Peyer's patch (tissue), 4 donors: ENCODE data around the gene CD9. TPM values are rescaled to one million over a fixed set of nuclear protein-coding genes. Genes with fewer than 3 reads are reported as not detected.

Experiments used
- DNase-seq, 3 donors: peaks; one replicate each; pipeline ENCODE4 v3.0.0-alpha.2; 2017 to 2019
- H3K27ac ChIP-seq, 4 donors: fragments of 200-600 bp; sonication (generic); one replicate each; pipeline ENCODE4 v1.5.1; 2016 to 2019
- H3K27me3 ChIP-seq, 2 donors: fragments of 200-600 bp; sonication (generic); one replicate each; pipeline ENCODE4 v1.5.1; 2019
- H3K36me3 ChIP-seq, 3 donors: fragments of 200-600 bp; sonication (generic); one replicate each; pipeline ENCODE4 v1.5.1; 2016 to 2019
- H3K4me1 ChIP-seq, 4 donors: fragments of 200-600 bp; sonication (generic); one replicate each; pipeline ENCODE4 v1.5.1; 2016 to 2019
- H3K4me3 ChIP-seq, 4 donors: fragments of 200-600 bp; sonication (generic); 1 replicate in 3 of 4; 2 replicates in 1 of 4; pipeline ENCODE4 v1.5.1; 2016 to 2019; ENCODE audit warnings: mild to moderate bottlenecking in 1 of 4
- H3K9me3 ChIP-seq, 4 donors: fragments of 200-600 bp; sonication (generic); one replicate each; pipeline ENCODE4 v1.5.1; 2016 to 2019; ENCODE audit warnings: mild to moderate bottlenecking in 1 of 4
- POLR2A ChIP-seq, 2 donors: fragments of 450-650 bp; IDR thresholded peaks; one replicate each; pipeline ENCODE4 v1.5.1; 2017; ENCODE audit warnings: antibody characterized with exemption in 2 of 2, mild to moderate bottlenecking in 2 of 2, moderate library complexity in 2 of 2
- total RNA-seq, 4 donors: library from RNA; depleted of rRNA; stranded (reverse); fragments of >200 nt; gene quantifications; one replicate each; pipeline ENCODE4 v1.1.0, GENCODE V29; 2016
- TF ChIP-seq, protein P1 (sequence below), 6 experiments: fragments of 450-650 bp in 4 of 6; fragments of 200-600 bp in 2 of 6; sonication (generic) in 1 of 6; IDR thresholded peaks; one replicate each; pipeline ENCODE4 v1.5.1; 2017 to 2019; ENCODE audit warnings: antibody characterized with exemption in 6 of 6, mild to moderate bottlenecking in 3 of 6, moderate library complexity in 1 of 6

The CD9 gene
- total RNA-seq, 4 donors from 2014 or later: 31.4 to 176 (median 141) TPM

DNA sequence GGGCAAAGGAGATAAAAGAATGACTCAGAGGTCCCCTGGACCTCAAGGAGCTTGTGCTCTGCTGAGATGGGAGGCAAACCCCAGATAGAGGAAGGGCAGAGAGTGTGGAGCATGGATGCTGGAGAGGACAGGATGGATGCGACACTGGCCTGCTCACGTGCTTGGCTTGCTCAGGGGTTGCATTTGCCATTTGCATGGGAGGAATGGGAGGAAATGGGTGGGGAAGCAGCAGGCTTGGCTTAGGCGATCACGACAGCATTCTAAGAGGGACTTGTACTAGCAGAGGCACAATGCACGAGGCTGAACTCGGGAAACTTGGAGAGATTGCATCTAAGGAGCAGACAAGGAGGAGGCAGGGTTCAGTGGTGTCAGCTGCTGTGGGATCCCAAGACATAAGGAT, 19.8 kb downstream of the CD9 start:
- Histone ChIP-seq H3K27ac (no peak overlapping the region), H3K36me3 (no peaks in the 10 kb centered on the region), H3K4me1 (peaks cover 0 to 66% (median 0%) of the 10 kb centered on the region in 4 donors), H3K4me3 (no peak overlapping the region), H3K9me3 (no peaks in the 10 kb centered on the region), H3K27me3 (no peaks in the 10 kb centered on the region)
- DNase-seq: no peak
- TF ChIP-seq, protein P1, sequence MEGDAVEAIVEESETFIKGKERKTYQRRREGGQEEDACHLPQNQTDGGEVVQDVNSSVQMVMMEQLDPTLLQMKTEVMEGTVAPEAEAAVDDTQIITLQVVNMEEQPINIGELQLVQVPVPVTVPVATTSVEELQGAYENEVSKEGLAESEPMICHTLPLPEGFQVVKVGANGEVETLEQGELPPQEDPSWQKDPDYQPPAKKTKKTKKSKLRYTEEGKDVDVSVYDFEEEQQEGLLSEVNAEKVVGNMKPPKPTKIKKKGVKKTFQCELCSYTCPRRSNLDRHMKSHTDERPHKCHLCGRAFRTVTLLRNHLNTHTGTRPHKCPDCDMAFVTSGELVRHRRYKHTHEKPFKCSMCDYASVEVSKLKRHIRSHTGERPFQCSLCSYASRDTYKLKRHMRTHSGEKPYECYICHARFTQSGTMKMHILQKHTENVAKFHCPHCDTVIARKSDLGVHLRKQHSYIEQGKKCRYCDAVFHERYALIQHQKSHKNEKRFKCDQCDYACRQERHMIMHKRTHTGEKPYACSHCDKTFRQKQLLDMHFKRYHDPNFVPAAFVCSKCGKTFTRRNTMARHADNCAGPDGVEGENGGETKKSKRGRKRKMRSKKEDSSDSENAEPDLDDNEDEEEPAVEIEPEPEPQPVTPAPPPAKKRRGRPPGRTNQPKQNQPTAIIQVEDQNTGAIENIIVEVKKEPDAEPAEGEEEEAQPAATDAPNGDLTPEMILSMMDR (IDR thresholded peaks at IDR 0.05): no peak
- no peak for TF ChIP-seq POLR2A (IDR thresholded peaks at IDR 0.05)

DNA sequence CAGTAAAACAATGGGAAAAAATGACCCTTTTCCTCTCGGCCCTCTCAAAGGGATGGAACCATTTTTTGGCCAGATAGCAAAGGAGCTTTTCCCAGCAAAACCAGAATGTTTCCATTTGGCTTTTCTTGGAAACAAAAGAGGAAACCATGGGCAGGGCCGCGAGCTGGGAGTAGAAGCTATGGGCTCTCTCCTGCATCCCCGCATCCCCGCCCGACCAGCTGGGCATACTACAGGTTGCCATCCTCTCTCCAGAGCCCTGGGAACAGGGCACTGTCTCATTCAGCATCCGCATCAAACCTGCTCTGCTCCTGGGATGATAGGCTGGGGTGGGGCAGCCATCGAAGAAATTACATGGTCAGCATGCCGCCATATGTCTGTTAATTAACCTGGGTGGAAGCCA, 20.9 kb downstream of the CD9 start:
- peak overlapping the region in 1 of 4 donors; percentile 14 for H3K27ac ChIP-seq
- DNase-seq: no peak

DNA sequence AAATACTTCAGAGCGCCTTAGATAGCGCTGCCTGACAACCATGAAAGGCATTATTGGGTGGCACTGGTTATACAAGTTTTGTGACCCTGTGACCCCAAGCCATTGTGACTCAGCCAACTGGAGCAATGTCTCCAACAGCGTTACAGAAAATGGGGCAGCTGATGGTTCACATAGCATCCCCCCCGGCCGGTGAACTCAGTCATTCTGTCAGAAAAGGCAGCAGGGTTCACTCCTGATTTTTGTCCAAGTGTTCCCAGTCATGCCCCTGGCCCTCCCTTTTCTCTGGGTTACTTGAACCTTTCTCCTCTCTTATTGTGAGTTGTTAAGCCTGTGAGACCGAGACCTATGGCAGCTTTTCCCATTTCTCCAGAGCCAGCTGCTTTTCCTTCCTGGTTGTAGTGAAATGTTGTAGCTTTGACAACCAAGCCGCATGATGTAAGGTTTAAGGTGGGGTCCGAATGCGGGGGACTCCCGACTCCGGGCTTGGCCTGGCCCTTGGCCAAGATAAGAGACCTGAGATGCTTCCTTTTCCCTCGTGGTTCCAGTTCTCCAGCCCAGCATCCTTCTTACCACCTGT, 22.0 kb downstream of the CD9 start:
- Histone ChIP-seq H3K36me3 (no peaks in the 10 kb centered on the region), H3K4me1 (peaks cover 0 to 68% (median 3%) of the 10 kb centered on the region in 4 donors), H3K27me3 (no peaks in the 10 kb centered on the region), H3K27ac (peak overlapping the region in 3 of 4 donors; percentile 27 to 94 (median 56)), H3K4me3 (no peak overlapping the region), H3K9me3 (no peaks in the 10 kb centered on the region)
- no peak for TF ChIP-seq POLR2A (IDR thresholded peaks at IDR 0.05)
- TF ChIP-seq, protein P1 (IDR thresholded peaks at IDR 0.05): no peak
- DNase-seq: peak in 1 of 3 donors; percentile 68

More for the DNA sequence above, 20.9 kb downstream of the CD9 start:
- Histone ChIP-seq H3K9me3 (no peaks in the 10 kb centered on the region), H3K36me3 (no peaks in the 10 kb centered on the region), H3K4me3 (no peak overlapping the region), H3K27me3 (no peaks in the 10 kb centered on the region), H3K4me1 (peaks cover 0 to 66% (median 2%) of the 10 kb centered on the region in 4 donors)
- TF ChIP-seq, protein P1 (IDR thresholded peaks at IDR 0.05): no peak
- TF ChIP-seq POLR2A (IDR thresholded peaks at IDR 0.05): no peak

DNA sequence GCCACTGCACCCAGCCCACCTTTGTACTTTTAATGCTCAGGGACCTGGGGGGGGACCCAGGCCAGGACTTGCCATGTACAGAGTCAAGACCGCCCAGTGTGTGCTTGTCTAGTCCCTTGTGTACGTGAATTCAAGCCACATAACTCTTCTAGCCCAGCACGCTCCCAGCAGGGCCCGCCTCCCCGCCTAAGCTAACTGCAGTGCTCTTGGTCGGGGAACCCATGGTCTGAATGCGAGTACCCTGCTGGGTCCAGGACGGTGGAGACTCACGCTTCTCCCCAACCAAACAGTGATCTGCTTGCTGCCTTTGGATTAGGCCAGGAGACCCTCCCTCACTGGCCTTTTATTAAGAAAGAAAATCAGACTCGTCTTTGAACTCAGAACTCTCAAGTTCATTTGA, 23.3 kb downstream of the CD9 start:
- no peak for DNase-seq
- H3K36me3 ChIP-seq: peaks cover 0 to 8% (median 0%) of the 10 kb centered on the region in 3 donors
- no peaks in the 10 kb centered on the region for H3K27me3 ChIP-seq
- H3K4me1 ChIP-seq: peaks cover 0 to 79% (median 11%) of the 10 kb centered on the region in 4 donors
- peak overlapping the region in 3 of 4 donors; percentile 80 to 94 (median 85) for H3K27ac ChIP-seq
- no peaks in the 10 kb centered on the region for H3K9me3 ChIP-seq
- H3K4me3 ChIP-seq: no peak overlapping the region
- no peak for TF ChIP-seq POLR2A (IDR thresholded peaks at IDR 0.05)
- TF ChIP-seq, protein P1 (IDR thresholded peaks at IDR 0.05): no peak

DNA sequence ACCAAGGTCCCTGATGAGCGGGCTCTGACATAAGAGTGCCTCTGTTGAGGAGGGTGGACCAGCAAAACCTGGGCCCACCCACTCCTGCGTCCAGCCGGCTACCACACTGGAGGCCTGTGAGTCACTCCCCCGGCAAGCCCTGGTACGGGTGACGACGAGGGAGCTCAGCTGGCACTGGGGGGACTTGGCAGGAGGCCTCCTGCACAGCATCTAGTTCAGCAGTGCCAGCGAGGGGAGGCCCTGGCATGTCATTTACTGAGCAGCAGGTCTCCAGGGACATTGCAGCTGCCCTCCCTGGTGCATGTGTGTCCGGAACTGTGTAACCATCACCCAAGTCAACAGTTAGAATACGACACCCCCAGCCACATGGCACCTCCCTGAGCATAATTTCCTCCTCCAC, 24.4 kb downstream of the CD9 start:
- no peaks in the 10 kb centered on the region for H3K9me3 ChIP-seq
- H3K36me3 ChIP-seq: peaks cover 0 to 8% (median 0%) of the 10 kb centered on the region in 3 donors
- peak in 2 of 3 donors; percentile 20 to 59 for DNase-seq
- no peak overlapping the region for H3K4me3 ChIP-seq
- H3K4me1 ChIP-seq: peaks cover 0 to 86% (median 18%) of the 10 kb centered on the region in 4 donors
- TF ChIP-seq, protein P1 (IDR thresholded peaks at IDR 0.05): no peak
- no peak for TF ChIP-seq POLR2A (IDR thresholded peaks at IDR 0.05)
- no peaks in the 10 kb centered on the region for H3K27me3 ChIP-seq
- H3K27ac ChIP-seq: peak overlapping the region in 3 of 4 donors; percentile 80 to 94 (median 85)
